ENCODE results near the gene TMEM266.

TMEM266 gene

GRCh38 chr15:76169911-76170800, 110.4 kb downstream of the TMEM266 start:
- TF ChIP-seq, protein P1, sequence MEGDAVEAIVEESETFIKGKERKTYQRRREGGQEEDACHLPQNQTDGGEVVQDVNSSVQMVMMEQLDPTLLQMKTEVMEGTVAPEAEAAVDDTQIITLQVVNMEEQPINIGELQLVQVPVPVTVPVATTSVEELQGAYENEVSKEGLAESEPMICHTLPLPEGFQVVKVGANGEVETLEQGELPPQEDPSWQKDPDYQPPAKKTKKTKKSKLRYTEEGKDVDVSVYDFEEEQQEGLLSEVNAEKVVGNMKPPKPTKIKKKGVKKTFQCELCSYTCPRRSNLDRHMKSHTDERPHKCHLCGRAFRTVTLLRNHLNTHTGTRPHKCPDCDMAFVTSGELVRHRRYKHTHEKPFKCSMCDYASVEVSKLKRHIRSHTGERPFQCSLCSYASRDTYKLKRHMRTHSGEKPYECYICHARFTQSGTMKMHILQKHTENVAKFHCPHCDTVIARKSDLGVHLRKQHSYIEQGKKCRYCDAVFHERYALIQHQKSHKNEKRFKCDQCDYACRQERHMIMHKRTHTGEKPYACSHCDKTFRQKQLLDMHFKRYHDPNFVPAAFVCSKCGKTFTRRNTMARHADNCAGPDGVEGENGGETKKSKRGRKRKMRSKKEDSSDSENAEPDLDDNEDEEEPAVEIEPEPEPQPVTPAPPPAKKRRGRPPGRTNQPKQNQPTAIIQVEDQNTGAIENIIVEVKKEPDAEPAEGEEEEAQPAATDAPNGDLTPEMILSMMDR (IDR thresholded peaks at IDR 0.05; ENCODE audit: low read depth, low read length), result no peak
- no peak overlapping the region for H3K4me3 ChIP-seq (replicated peaks in 1 of 2; ENCODE audit: low read depth in 2 of 2, low read length in 2 of 2)
- DNase-seq (ENCODE audit: low read depth in 2 of 2), result no peak

GRCh38 chr15:76172782-76173181, 113.0 kb downstream of the TMEM266 start:
- TF ChIP-seq, protein P1 (IDR thresholded peaks at IDR 0.05; ENCODE audit: low read depth, low read length), result no peak
- DNase-seq (ENCODE audit: low read depth in 2 of 2), result no peak
- no peak overlapping the region for H3K4me3 ChIP-seq (replicated peaks in 1 of 2; ENCODE audit: low read depth in 2 of 2, low read length in 2 of 2)

GRCh38 chr15:76173317-76173834, 113.6 kb downstream of the TMEM266 start:
- TF ChIP-seq, protein P1 (IDR thresholded peaks at IDR 0.05; ENCODE audit: low read depth, low read length), result no peak

GRCh38 chr15:76174654-76175053, 114.9 kb downstream of the TMEM266 start:
- no peak for DNase-seq (ENCODE audit: low read depth in 2 of 2)
- no peak overlapping the region for H3K4me3 ChIP-seq (replicated peaks in 1 of 2; ENCODE audit: low read depth in 2 of 2, low read length in 2 of 2)
- TF ChIP-seq, protein P1 (IDR thresholded peaks at IDR 0.05; ENCODE audit: low read depth, low read length), result no peak

More at GRCh38 chr15:76173317-76173834, 113.6 kb downstream of the TMEM266 start:
- no peak overlapping the region for H3K4me3 ChIP-seq (replicated peaks in 1 of 2; ENCODE audit: low read depth in 2 of 2, low read length in 2 of 2)
- DNase-seq (ENCODE audit: low read depth in 2 of 2), result no peak

DNA sequence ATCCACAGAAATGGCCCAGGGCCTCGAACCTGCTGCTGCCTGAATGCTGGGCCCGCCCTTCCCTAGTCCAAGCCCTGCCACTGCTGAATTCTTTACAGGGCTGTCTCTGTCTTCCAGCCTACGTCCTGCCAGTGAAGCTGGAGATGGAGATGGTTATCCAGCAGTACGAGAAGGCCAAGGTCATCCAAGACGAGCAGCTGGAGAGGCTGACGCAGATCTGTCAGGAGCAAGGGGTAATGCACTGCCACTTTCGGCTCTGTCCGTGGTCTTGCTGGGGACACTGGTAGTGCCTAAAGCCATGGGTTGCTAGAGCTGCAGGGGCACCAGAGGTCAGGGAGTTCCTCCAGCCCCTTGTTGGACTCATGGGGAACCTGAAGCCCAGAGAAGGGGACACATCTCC, 115.7 kb downstream of the TMEM266 start:
- no peak overlapping the region for H3K4me3 ChIP-seq (replicated peaks in 1 of 2; ENCODE audit: low read depth in 2 of 2, low read length in 2 of 2)
- TF ChIP-seq, protein P1 (IDR thresholded peaks at IDR 0.05; ENCODE audit: low read depth, low read length), result no peak
- DNase-seq (ENCODE audit: low read depth in 2 of 2), result no peak

DNA sequence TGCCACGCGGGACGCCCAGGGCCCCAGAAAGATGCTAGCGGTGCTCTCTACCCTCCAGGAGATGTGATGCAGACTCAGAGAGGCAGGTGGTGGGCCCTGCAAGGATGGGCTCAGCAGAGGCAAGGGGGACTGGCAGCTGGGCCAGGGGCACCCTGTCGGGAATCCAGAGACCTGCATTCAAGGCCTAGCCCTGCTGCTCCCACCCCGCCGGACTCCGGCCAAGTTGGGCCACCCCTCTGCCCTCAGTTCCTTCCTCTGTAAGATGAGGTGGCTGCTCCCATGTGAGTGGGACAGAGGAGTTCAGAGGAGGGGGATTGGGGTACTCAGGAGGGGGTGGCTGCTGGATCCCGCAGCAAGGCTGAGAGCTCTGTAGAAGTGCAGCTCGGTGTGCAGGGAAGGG, 116.3 kb downstream of the TMEM266 start:
- no peak overlapping the region for H3K4me3 ChIP-seq (replicated peaks in 1 of 2; ENCODE audit: low read depth in 2 of 2, low read length in 2 of 2)
- TF ChIP-seq, protein P1 (IDR thresholded peaks at IDR 0.05; ENCODE audit: low read depth, low read length), result no peak
- no peak for DNase-seq (ENCODE audit: low read depth in 2 of 2)

All from cardiac fibroblast (primary cell).